Superior temporal gyrus (tissue), 1 donor: Measurements from ENCODE around the gene ATP11A.
"Not testable (repeated sequence)": the region's sequence is repeated elsewhere in the genome, so short reads cannot be mapped to it uniquely, and the experiment has no call there.

Experiments
- DNase-seq: peaks from one replicate; pipeline ENCODE4 v3.0.0-alpha.2; 2016; ENCODE audit errors: extremely low spot score

Gene ATP11A

DNA sequence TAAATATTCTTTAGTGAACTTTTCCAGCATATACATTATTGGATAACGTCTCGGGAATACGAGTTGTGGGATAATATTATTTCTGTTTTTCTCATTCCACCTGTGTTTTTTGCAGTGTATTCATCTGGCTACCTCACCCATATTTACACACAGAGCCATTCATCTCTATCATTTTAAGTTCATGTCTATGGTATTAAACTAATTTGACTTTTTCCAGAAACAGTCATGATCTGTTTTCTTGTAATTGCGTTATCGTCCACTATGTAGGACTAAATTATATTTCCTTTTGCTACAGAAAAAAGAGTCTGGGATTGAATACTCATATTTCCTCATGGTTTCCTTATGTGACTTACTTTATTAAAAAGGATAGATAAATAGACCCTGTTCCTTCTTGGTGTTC is 2.7 kb downstream of the ATP11A start:
- no peak for DNase-seq

- no peak for DNase-seq
Measured at GRCh38 chr13:112693831-112694497, 4.1 kb downstream of the ATP11A start.

DNA sequence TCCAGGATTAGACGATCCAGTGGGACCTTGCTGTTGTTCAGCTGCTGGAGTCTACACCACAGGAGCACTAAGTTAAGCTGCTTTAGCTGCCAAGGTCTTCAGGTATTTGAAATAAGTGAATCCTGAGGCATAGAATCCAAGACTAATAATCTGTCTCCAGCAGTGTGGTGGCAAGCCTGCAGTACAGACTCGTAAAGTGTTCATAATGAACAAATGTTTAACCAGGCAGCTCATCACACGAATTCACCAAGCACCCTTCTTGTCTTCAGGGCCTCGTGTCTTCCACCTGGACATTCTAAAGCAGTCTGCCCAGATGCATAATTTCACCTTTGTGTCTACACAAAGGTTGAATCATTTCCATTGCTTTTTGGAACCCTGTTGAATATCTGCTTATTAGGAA is 5.3 kb downstream of the ATP11A start:
- no peak for DNase-seq

- DNase-seq, result no peak
Measured at GRCh38 chr13:112696001-112696868, 6.4 kb downstream of the ATP11A start.

GRCh38 chr13:112696869-112697465 is 7.1 kb downstream of the ATP11A start:
- no peak for DNase-seq

- DNase-seq, result no peak
Measured at GRCh38 chr13:112697756-112698655, 8.2 kb downstream of the ATP11A start.

DNA sequence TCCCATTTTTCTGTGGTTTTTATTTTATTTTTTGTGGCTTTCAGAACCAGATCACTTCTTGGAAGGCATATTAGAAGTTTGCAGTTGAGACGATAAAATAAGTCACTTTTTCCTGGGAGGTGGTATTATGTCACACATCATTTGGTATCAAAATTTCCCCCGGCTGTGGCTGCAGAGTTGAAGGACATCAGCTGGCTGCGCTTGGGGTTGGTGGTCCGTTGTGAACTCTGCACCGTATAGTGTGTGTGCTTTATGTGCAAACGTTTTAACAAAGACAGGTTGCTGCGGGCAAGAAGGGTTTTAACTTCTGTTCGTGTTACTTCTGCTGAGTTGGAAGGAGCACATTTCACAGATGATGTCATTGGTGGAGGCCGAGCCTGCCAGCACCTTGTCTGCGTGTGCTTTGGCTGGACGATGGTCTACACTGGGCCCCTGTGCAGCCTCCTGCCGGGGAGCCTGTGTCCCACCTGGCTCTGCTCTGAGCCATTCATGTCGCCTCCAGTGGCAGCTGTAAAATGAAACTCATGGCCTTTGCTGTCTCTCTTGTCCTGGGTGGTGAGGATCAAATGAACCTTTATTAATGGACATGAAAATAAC is 9.6 kb downstream of the ATP11A start:
- DNase-seq, result no peak

GRCh38 chr13:112700291-112701060 is 10.6 kb downstream of the ATP11A start:
- DNase-seq, result no peak

GRCh38 chr13:112702341-112702985 is 12.6 kb downstream of the ATP11A start:
- no peak for DNase-seq

DNA sequence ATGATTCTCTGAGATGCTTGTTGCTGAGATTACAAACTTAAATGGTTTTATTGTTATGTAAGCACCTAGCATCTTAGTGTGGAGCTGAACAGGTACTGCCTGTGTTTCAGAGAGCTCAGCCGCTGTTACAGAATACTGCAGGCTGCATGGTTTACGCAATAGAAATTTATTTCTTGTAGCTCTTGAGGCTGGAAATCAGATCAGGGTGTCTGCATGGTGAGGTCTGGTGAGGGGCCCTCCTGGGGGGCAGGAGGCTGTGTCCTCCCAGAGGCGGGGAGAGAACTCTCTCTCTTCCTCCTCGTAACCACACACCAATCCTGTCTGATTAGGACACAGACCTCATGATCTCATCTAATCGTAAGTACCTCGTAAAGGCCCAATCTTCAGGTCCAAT is 13.1 kb downstream of the ATP11A start:
- no peak for DNase-seq

DNA sequence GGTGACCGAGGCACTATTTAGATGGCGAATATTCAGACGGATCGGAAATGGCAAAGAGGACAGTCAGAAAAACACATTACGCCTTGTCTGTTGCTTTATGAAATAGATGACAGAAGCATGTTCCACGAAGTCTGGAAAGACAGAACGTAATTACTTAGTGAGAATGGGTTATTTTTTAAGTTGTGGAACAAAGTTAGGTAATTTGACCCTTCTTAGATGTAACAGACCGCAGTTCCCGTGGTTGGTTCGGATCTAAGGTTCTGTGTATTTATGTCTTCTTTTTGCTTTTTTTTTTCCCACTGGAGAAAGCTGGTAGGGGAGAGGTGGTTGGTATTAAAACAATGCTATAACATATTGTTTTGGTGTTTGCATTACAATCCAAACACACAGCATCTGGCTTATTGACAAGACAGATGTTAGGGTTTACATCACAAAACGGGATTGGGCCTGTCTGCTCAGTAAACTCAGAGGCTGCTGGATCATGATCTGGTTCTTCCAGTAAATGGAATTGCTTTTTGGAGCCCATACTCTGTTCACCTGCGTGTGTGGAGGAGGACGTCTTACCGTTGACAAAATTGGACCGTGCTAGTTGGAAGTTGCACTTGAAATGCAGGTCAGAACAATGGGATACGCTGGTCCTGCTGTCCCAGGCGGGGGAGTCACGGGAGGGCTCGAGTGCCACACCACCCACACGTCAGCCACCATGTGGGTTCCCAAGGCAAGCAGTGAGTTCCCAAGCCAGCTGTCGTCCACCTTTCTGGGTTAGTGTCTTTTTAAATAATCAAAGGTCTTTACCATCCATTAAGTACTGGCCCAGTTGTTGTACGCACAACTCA is 13.8 kb downstream of the ATP11A start:
- no peak for DNase-seq

DNA sequence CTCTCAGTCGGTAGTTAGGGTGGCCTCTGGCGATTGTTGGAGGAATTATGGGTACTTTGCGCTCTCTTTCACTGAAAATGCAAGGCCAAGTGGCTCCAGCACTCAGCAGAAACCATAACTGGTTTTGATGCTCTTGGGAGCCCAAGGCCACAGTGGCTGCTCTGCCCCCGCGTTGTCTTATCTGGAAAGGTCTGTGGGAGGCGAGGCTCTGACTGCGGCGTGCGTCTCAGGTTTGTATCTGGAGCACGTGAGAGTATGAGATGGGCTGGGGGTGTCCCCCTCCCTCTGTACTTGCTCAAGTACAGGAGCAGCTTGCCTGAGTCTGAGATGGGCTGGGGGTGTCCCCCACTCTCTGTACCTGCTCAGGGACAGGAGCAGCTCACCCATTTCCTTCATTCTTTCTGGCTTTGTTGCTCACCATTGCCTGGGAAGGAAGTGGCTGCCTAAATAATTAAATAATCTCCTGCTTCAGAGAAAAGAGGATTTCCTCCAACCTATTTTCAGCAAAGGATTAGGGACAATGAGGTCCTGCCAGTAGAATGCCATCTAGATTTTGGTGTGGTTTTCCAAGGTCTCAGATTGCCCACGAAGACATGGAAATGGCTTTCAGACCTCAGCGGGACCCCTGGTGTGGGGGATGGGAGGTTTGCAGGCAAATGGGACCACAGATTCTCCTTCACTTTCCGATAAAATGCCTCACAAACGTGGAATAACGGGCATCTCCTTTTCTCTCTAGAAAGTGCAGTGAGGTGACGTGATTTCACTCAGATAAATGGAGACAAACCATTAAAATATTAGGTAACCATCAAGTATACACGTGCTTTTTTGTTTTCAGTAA is 14.7 kb downstream of the ATP11A start:
- no peak for DNase-seq

GRCh38 chr13:112705286-112705685 is 15.4 kb downstream of the ATP11A start:
- no peak for DNase-seq

DNA sequence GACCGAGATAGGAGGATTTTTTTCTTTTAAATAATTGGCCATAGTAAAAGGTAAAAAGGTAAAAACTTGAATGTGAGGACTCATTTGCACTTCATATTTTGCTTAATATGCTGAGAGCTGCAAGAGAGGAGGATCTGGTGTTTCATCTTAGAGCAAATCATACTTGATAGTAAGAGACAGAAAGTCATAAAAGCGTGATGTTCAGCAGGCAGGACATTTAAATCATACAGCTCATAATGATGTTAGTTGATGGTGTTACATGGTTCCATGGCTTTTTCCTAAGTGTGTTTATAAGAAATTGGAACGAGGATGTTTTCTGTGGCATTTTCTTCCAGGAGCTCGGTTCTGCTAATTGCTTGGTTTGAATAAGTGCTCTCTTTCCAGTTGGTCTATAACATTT is 16.3 kb downstream of the ATP11A start:
- no peak for DNase-seq

GRCh38 chr13:112708560-112709240 is 18.9 kb downstream of the ATP11A start:
- no peak for DNase-seq

GRCh38 chr13:112709316-112709715 is 19.5 kb downstream of the ATP11A start:
- not testable (repeated sequence) for DNase-seq
